ENCODE results near the gene ABCC11.

ABCC11 gene

GRCh38 chr16:48155926-48156789, 91.2 kb downstream of the ABCC11 start, which contains the start of gene ABCC12:
TSS of gene ABCC12 (minus strand) at chr16:48155993. CDS start at chr16:48146424, 9,569 bp downstream.
- Histone ChIP-seq H3K36me3 (ENCODE audit: insufficient read depth, low read depth, low read length) (no peaks in the 10 kb centered on the region), H3K4me1 (ENCODE audit: insufficient read depth, low read length) (no peaks in the 10 kb centered on the region), H3K9ac (ENCODE audit: low read depth, low read length) (no peak within 1 kb of the TSS), H3K4me3 (ENCODE audit: low read length) (no peak within 1 kb of the TSS), H3K9me3 (ENCODE audit: insufficient read depth, low read depth, low read length) (no peaks in the 10 kb centered on the region), H3K27me3 (ENCODE audit: insufficient read depth, low read length) (peaks cover 9% of the 10 kb centered on the region; the same call in 1 of the 2 replicates), H3K27ac (ENCODE audit: low read length) (no peak within 1 kb of the TSS)

- H3K27me3 ChIP-seq (ENCODE audit: insufficient read depth, low read length), result peaks cover 9% of the 10 kb centered on the region; the same call in 1 of the 2 replicates
These were observed 93.6 kb downstream of the ABCC11 start for GRCh38 chr16:48153774-48154173.

GRCh38 chr16:48152226-48152625, 95.1 kb downstream of the ABCC11 start:
- no peak overlapping the region for H3K4me3 ChIP-seq (ENCODE audit: low read length)
- no peak overlapping the region for H3K27ac ChIP-seq (ENCODE audit: low read length)
- peaks cover 9% of the 10 kb centered on the region; the same call in 1 of the 2 replicates for H3K27me3 ChIP-seq (ENCODE audit: insufficient read depth, low read length)
- H3K9me3 ChIP-seq (ENCODE audit: insufficient read depth, low read depth, low read length), result no peaks in the 10 kb centered on the region
- no peaks in the 10 kb centered on the region for H3K36me3 ChIP-seq (ENCODE audit: insufficient read depth, low read depth, low read length)
- H3K4me1 ChIP-seq (ENCODE audit: insufficient read depth, low read length), result no peaks in the 10 kb centered on the region
- H3K9ac ChIP-seq (ENCODE audit: low read depth, low read length), result no peak overlapping the region

More at GRCh38 chr16:48153774-48154173, 93.6 kb downstream of the ABCC11 start:
- no peak overlapping the region for H3K9ac ChIP-seq (ENCODE audit: low read depth, low read length)
- H3K4me3 ChIP-seq (ENCODE audit: low read length), result no peak overlapping the region
- no peaks in the 10 kb centered on the region for H3K36me3 ChIP-seq (ENCODE audit: insufficient read depth, low read depth, low read length)
- H3K4me1 ChIP-seq (ENCODE audit: insufficient read depth, low read length), result no peaks in the 10 kb centered on the region
- no peaks in the 10 kb centered on the region for H3K9me3 ChIP-seq (ENCODE audit: insufficient read depth, low read depth, low read length)
- no peak overlapping the region for H3K27ac ChIP-seq (ENCODE audit: low read length)

- Histone ChIP-seq H3K9me3 (ENCODE audit: insufficient read depth, low read depth, low read length) (no peaks in the 10 kb centered on the region), H3K4me3 (ENCODE audit: low read length) (no peak overlapping the region), H3K36me3 (ENCODE audit: insufficient read depth, low read depth, low read length) (no peaks in the 10 kb centered on the region), H3K27ac (ENCODE audit: low read length) (no peak overlapping the region), H3K27me3 (ENCODE audit: insufficient read depth, low read length) (0 out of 2 replicates have a peak, but pooled peaks cover under 1% of the 10 kb centered on the region), H3K9ac (ENCODE audit: low read depth, low read length) (no peak overlapping the region), H3K4me1 (ENCODE audit: insufficient read depth, low read length) (no peaks in the 10 kb centered on the region)
These were observed 96.6 kb downstream of the ABCC11 start for GRCh38 chr16:48150707-48151106.

- Histone ChIP-seq H3K9me3 (ENCODE audit: insufficient read depth, low read depth, low read length) (no peaks in the 10 kb centered on the region), H3K27me3 (ENCODE audit: insufficient read depth, low read length) (no peaks in the 10 kb centered on the region), H3K27ac (ENCODE audit: low read length) (no peak overlapping the region), H3K4me3 (ENCODE audit: low read length) (no peak overlapping the region), H3K4me1 (ENCODE audit: insufficient read depth, low read length) (no peaks in the 10 kb centered on the region), H3K36me3 (ENCODE audit: insufficient read depth, low read depth, low read length) (no peaks in the 10 kb centered on the region), H3K9ac (ENCODE audit: low read depth, low read length) (no peak overlapping the region)
These were observed 100.6 kb downstream of the ABCC11 start for GRCh38 chr16:48146710-48147109.

GRCh38 chr16:48146131-48146530, 101.2 kb downstream of the ABCC11 start:
- no peak overlapping the region for H3K27ac ChIP-seq (ENCODE audit: low read length)
- H3K27me3 ChIP-seq (ENCODE audit: insufficient read depth, low read length), result no peaks in the 10 kb centered on the region
- no peak overlapping the region for H3K9ac ChIP-seq (ENCODE audit: low read depth, low read length)
- H3K9me3 ChIP-seq (ENCODE audit: insufficient read depth, low read depth, low read length), result no peaks in the 10 kb centered on the region
- no peaks in the 10 kb centered on the region for H3K4me1 ChIP-seq (ENCODE audit: insufficient read depth, low read length)
- no peak overlapping the region for H3K4me3 ChIP-seq (ENCODE audit: low read length)
- H3K36me3 ChIP-seq (ENCODE audit: insufficient read depth, low read depth, low read length), result no peaks in the 10 kb centered on the region

GRCh38 chr16:48143812-48144368, 103.4 kb downstream of the ABCC11 start:
- H3K36me3 ChIP-seq (ENCODE audit: insufficient read depth, low read depth, low read length), result no peaks in the 10 kb centered on the region
- no peaks in the 10 kb centered on the region for H3K4me1 ChIP-seq (ENCODE audit: insufficient read depth, low read length)
- H3K9ac ChIP-seq (ENCODE audit: low read depth, low read length), result no peak overlapping the region
- no peaks in the 10 kb centered on the region for H3K27me3 ChIP-seq (ENCODE audit: insufficient read depth, low read length)
- no peaks in the 10 kb centered on the region for H3K9me3 ChIP-seq (ENCODE audit: insufficient read depth, low read depth, low read length)
- H3K4me3 ChIP-seq (ENCODE audit: low read length), result no peak overlapping the region
- H3K27ac ChIP-seq (ENCODE audit: low read length), result no peak overlapping the region

GRCh38 chr16:48140821-48141220, 106.5 kb downstream of the ABCC11 start:
- peaks cover 4% of the 10 kb centered on the region; the same call in 1 of the 2 replicates for H3K4me1 ChIP-seq (ENCODE audit: insufficient read depth, low read length)
- no peaks in the 10 kb centered on the region for H3K36me3 ChIP-seq (ENCODE audit: insufficient read depth, low read depth, low read length)
- H3K27me3 ChIP-seq (ENCODE audit: insufficient read depth, low read length), result no peaks in the 10 kb centered on the region
- no peak overlapping the region for H3K4me3 ChIP-seq (ENCODE audit: low read length)
- no peak overlapping the region for H3K9ac ChIP-seq (ENCODE audit: low read depth, low read length)
- H3K27ac ChIP-seq (ENCODE audit: low read length), result no peak overlapping the region
- no peaks in the 10 kb centered on the region for H3K9me3 ChIP-seq (ENCODE audit: insufficient read depth, low read depth, low read length)

- Histone ChIP-seq H3K4me1 (ENCODE audit: insufficient read depth, low read length) (peaks cover 4% of the 10 kb centered on the region; the same call in 1 of the 2 replicates), H3K4me3 (ENCODE audit: low read length) (no peak overlapping the region), H3K27ac (ENCODE audit: low read length) (no peak overlapping the region), H3K36me3 (ENCODE audit: insufficient read depth, low read depth, low read length) (no peaks in the 10 kb centered on the region), H3K9me3 (ENCODE audit: insufficient read depth, low read depth, low read length) (no peaks in the 10 kb centered on the region), H3K27me3 (ENCODE audit: insufficient read depth, low read length) (no peaks in the 10 kb centered on the region), H3K9ac (ENCODE audit: low read depth, low read length) (no peak overlapping the region)
These were observed 107.8 kb downstream of the ABCC11 start for GRCh38 chr16:48139517-48139916.

- no peak overlapping the region for H3K4me3 ChIP-seq (ENCODE audit: low read length)
- H3K9ac ChIP-seq (ENCODE audit: low read depth, low read length), result no peak overlapping the region
- H3K4me1 ChIP-seq (ENCODE audit: insufficient read depth, low read length), result peaks cover 4% of the 10 kb centered on the region; the same call in 1 of the 2 replicates
- no peaks in the 10 kb centered on the region for H3K9me3 ChIP-seq (ENCODE audit: insufficient read depth, low read depth, low read length)
- H3K27ac ChIP-seq (ENCODE audit: low read length), result no peak overlapping the region
- H3K27me3 ChIP-seq (ENCODE audit: insufficient read depth, low read length), result no peaks in the 10 kb centered on the region
- no peaks in the 10 kb centered on the region for H3K36me3 ChIP-seq (ENCODE audit: insufficient read depth, low read depth, low read length)
These were observed 108.8 kb downstream of the ABCC11 start for GRCh38 chr16:48138543-48138942.

- Histone ChIP-seq H3K36me3 (ENCODE audit: insufficient read depth, low read depth, low read length) (no peaks in the 10 kb centered on the region), H3K9me3 (ENCODE audit: insufficient read depth, low read depth, low read length) (no peaks in the 10 kb centered on the region), H3K27ac (ENCODE audit: low read length) (no peak overlapping the region), H3K9ac (ENCODE audit: low read depth, low read length) (no peak overlapping the region), H3K4me1 (ENCODE audit: insufficient read depth, low read length) (peaks cover 4% of the 10 kb centered on the region; the same call in 1 of the 2 replicates), H3K4me3 (ENCODE audit: low read length) (no peak overlapping the region), H3K27me3 (ENCODE audit: insufficient read depth, low read length) (no peaks in the 10 kb centered on the region)
These were observed 109.5 kb downstream of the ABCC11 start for GRCh38 chr16:48137822-48138221.
